ELR (cell line): Measurements from ENCODE around the gene MPRIP.

Experiments
- DNase-seq: peaks from one replicate; pipeline ENCODE4 v3.0.0-alpha.2; 2015; ENCODE audit warnings: low read depth

The MPRIP gene

GRCh38 chr17:17237026-17237799 is 195.0 kb downstream of the MPRIP start, which contains the start of gene FLCN:
Gene FLCN, minus strand, starts transcription at chr17:17237168. Its CDS starts 9,031 bp downstream, at chr17:17228137.
- peak; percentile 90 for DNase-seq

GRCh38 chr17:17239832-17240231 is 197.6 kb downstream of the MPRIP start:
- no peak for DNase-seq

DNA sequence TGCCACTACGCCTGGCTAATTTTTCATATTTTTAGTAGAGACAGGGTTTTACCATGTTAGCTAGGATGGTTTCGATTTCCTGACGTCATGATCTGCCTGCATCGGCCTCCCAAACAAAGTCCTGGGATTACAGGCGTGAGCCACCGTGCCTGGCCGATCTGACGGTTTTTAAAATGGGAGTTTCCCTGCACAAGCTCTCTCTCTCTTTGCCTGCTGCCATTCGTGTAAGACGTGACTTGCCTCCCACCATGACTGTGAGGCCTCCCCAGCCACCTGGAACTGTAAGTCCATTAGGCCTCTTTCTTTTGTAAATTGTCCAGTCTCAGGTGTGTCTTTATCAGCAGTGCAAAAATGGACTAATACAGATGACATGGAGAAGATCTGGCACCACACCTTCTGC is 199.4 kb downstream of the MPRIP start:
- no peak for DNase-seq

- DNase-seq, result no peak
These were observed 200.0 kb downstream of the MPRIP start for GRCh38 chr17:17242246-17242645.
